CD4-positive, alpha-beta T cell treated with Interleukin-12 subunit alpha and Interleukin-12 subunit beta, for 1 hour (primary cell): ENCODE measurements around the gene TCTN2.

ENCODE experiments used
- DNase-seq: peaks from one replicate; pipeline ENCODE4 v3.0.0-alpha.2; 2020

TCTN2 gene

GRCh38 chr12:123744836-123745235, 73.9 kb downstream of the TCTN2 start:
- no peak for DNase-seq

- DNase-seq, result no peak
These were observed 76.4 kb downstream of the TCTN2 start for GRCh38 chr12:123747309-123747708.

- no peak for DNase-seq
These were observed 77.2 kb downstream of the TCTN2 start for GRCh38 chr12:123748161-123748560.

- DNase-seq, result no peak
These were observed 77.7 kb downstream of the TCTN2 start for GRCh38 chr12:123748661-123749060.

- DNase-seq, result no peak
These were observed 78.4 kb downstream of the TCTN2 start for GRCh38 chr12:123749355-123749754.

- no peak for DNase-seq
These were observed 79.3 kb downstream of the TCTN2 start for GRCh38 chr12:123750159-123750656.

GRCh38 chr12:123752046-123752445, 81.1 kb downstream of the TCTN2 start:
- DNase-seq, result no peak

GRCh38 chr12:123754041-123754772, 83.3 kb downstream of the TCTN2 start:
- DNase-seq, result no peak

- DNase-seq, result no peak
These were observed 86.6 kb downstream of the TCTN2 start for GRCh38 chr12:123757561-123757960.
